ENCODE results near the gene MRPL38. TPM values are rescaled to one million over a fixed set of nuclear protein-coding genes. Genes with fewer than 3 reads are reported as not detected.

The MRPL38 gene
- total RNA-seq, 1 donor from 2014 or later, result 85.5 TPM

GRCh38 chr17:75922963-75923874 is 18.5 kb upstream of the MRPL38 start:
- Histone ChIP-seq H3K36me3 (no peaks in the 10 kb centered on the region), H3K27me3 (no peaks in the 10 kb centered on the region), H3K9me3 (no peaks in the 10 kb centered on the region), H3K4me1 (no peaks in the 10 kb centered on the region), H3K4me3 (no peak overlapping the region), H3K27ac (no peak overlapping the region)
- intact Hi-C loops (cut with DNase I), result no loop called here
- ATAC-seq (no peak), DNase-seq (no peak)
- TF ChIP-seq, protein P1, sequence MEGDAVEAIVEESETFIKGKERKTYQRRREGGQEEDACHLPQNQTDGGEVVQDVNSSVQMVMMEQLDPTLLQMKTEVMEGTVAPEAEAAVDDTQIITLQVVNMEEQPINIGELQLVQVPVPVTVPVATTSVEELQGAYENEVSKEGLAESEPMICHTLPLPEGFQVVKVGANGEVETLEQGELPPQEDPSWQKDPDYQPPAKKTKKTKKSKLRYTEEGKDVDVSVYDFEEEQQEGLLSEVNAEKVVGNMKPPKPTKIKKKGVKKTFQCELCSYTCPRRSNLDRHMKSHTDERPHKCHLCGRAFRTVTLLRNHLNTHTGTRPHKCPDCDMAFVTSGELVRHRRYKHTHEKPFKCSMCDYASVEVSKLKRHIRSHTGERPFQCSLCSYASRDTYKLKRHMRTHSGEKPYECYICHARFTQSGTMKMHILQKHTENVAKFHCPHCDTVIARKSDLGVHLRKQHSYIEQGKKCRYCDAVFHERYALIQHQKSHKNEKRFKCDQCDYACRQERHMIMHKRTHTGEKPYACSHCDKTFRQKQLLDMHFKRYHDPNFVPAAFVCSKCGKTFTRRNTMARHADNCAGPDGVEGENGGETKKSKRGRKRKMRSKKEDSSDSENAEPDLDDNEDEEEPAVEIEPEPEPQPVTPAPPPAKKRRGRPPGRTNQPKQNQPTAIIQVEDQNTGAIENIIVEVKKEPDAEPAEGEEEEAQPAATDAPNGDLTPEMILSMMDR (IDR thresholded peaks at IDR 0.05), result no peak

DNA sequence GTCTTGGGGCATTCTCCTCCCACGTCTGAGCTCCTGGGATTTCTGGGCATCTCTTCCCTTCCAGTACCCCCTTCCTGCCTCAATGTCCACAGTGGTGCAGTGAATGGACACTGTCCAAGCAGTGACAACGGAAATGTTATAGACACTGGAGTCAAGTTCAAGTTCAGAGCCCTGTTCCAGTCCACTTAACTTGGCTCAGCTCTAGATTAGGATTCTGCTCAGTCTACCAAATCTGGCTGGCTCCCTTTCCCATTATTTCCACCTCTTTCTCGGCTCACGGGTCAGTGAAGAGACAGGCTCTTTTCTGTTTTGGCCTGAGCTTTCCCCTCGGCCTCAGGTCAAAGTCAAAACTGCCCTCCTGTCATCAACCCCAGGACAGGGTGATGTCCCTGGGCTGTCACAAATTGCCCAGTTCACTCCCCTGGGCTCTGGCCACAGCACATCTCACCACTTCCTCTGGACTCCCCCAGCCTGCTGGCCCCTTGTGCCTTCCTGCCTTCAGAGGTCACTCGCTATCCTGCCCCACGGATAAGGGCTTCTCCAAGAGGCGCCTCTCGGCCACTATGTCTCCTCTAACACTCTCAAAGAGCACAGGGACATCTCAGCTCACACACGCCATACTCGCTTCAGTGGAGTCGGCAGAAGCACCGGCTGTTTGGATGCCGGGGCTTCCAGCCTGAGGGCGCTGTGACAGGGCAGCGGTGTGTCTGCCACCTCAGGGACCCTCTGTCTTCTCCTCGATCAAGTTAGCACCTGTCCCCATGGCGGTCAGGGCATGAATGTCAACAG is 17.7 kb upstream of the MRPL38 start:
- Histone ChIP-seq H3K36me3 (no peaks in the 10 kb centered on the region), H3K4me1 (no peaks in the 10 kb centered on the region), H3K9me3 (no peaks in the 10 kb centered on the region), H3K27me3 (no peaks in the 10 kb centered on the region), H3K4me3 (no peak overlapping the region), H3K27ac (no peak overlapping the region)
- intact Hi-C loops (cut with DNase I), result no loop called here
- TF ChIP-seq, protein P1 (IDR thresholded peaks at IDR 0.05), result no peak
- no peak for DNase-seq
- no peak for ATAC-seq

DNA sequence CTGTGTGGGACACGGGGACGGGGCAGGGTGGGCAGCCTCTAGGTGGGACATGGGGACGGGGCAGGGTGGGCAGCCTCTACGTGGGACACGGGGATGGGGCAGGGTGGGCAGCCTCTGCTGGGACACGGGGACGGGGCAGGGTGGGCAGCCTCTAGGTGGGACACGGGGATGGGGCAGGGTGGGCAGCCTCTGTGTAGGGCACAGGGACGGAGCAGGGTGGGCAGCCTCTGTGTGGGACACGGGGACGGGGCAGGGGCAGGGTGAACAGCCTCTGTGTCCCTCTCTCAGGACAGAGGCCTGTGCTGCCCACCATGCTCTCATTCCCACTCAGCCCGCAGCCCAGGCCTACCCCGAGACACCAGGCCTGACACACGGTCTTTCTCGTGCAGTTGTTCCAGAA is 16.9 kb upstream of the MRPL38 start:
- H3K27me3 ChIP-seq, result no peaks in the 10 kb centered on the region
- H3K4me3 ChIP-seq, result no peak overlapping the region
- TF ChIP-seq, protein P1 (IDR thresholded peaks at IDR 0.05), result no peak
- no peaks in the 10 kb centered on the region for H3K9me3 ChIP-seq
- no peak overlapping the region for H3K27ac ChIP-seq
- no peak for ATAC-seq
- H3K4me1 ChIP-seq, result no peaks in the 10 kb centered on the region
- no peak for DNase-seq
- H3K36me3 ChIP-seq, result no peaks in the 10 kb centered on the region
- intact Hi-C loops (cut with DNase I), result no loop called here

- TF ChIP-seq, protein P1 (IDR thresholded peaks at IDR 0.05), result no peak
- Histone ChIP-seq H3K9me3 (no peaks in the 10 kb centered on the region), H3K4me3 (no peak overlapping the region), H3K27me3 (no peaks in the 10 kb centered on the region), H3K4me1 (no peaks in the 10 kb centered on the region), H3K36me3 (no peaks in the 10 kb centered on the region), H3K27ac (no peak overlapping the region)
- intact Hi-C loops (cut with DNase I), result no loop called here
- ATAC-seq (peak; percentile 7), DNase-seq (no peak)
Observed at GRCh38 chr17:75920045-75920560, 15.4 kb upstream of the MRPL38 start.

- ATAC-seq, result no peak
- Histone ChIP-seq H3K9me3 (no peaks in the 10 kb centered on the region), H3K27me3 (no peaks in the 10 kb centered on the region), H3K4me1 (no peaks in the 10 kb centered on the region), H3K27ac (no peak overlapping the region), H3K36me3 (no peaks in the 10 kb centered on the region), H3K4me3 (no peak overlapping the region)
- TF ChIP-seq, protein P1 (IDR thresholded peaks at IDR 0.05), result no peak
- intact Hi-C loops (cut with DNase I), result no loop called here
- DNase-seq, result no peak
Observed at GRCh38 chr17:75919611-75920010, 14.9 kb upstream of the MRPL38 start.
